Sciatic nerve (tissue), 2 donors: ENCODE measurements around the gene SPEF1. TPM values are rescaled to one million over a fixed set of nuclear protein-coding genes. Genes with fewer than 3 reads are reported as not detected.

Source experiments
- ATAC-seq: fragments of 200-7000 bp; cut with Tn5 transposase; one replicate; pipeline ENCODE4 v1.9.1; 2020; ENCODE audit warnings: mild to moderate bottlenecking, moderate library complexity
- DNase-seq: peaks from one replicate; pipeline ENCODE4 v3.0.0-alpha.2; 2020; ENCODE audit warnings: low spot score
- intact Hi-C: fragments of 100-400 bp; cut with DNase I; formaldehyde crosslinking; loops from one replicate; pipeline ENCODE4 v1.14.2; 2022
- total RNA-seq: library from RNA; stranded (reverse); fragmentation: NEBNext Ultra II Directional; extraction: Animal tissue kit (Norgen Biotek cat#: 25700); gene quantifications from one replicate; pipeline ENCODE4 v1.2.1, GENCODE V29; 2021
- donor health status: DM: no; HTN: no; CAD: no.
- donor health status: DM: no; HTN: no; CAD: no.

SPEF1 gene
- total RNA-seq, 1 donor from 2014 or later = not detected

DNA sequence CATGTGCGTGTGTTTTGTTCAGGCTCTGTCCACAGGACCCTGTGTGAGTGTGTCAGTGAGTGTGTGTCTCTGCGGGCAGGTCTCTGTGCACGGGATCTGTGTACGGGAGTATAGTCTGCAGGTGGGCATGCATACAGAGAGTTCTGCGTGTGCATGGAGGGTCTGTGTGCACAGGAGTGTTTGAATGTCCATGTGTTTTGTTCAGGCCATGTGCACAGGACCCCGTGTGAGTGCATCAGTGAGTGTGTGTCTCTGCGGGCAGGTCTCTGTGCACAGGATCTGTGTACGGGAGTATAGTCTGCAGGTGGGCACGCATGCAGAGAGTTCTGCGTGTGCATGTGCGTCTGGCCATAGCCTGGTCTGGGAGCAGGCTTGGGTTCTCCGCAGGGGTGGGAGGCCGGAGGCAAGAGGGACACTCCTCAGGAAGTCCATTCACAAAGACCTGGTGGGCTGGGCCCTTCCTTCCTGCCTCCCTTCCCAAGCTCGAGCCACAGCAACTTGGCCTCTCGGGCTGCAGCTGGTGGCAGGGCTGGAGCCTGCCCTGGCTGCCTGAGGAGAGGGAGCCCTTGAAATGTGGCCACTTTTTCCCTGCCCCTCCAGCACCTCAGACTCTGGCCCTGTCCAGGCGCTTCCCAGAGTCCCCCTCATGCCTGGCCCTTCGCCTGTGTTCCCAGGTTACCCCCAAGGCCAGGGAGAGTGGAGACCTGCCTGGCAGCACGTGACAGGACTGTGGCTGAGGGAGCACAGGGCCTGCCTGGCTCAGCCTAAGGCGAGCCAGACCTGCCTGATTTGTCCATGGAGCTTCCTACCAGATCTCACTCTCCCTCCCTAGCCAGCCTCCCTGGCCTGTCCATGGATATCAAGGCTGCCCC lies 42.0 kb downstream of the SPEF1 start:
- ATAC-seq = peak; percentile 15

DNA sequence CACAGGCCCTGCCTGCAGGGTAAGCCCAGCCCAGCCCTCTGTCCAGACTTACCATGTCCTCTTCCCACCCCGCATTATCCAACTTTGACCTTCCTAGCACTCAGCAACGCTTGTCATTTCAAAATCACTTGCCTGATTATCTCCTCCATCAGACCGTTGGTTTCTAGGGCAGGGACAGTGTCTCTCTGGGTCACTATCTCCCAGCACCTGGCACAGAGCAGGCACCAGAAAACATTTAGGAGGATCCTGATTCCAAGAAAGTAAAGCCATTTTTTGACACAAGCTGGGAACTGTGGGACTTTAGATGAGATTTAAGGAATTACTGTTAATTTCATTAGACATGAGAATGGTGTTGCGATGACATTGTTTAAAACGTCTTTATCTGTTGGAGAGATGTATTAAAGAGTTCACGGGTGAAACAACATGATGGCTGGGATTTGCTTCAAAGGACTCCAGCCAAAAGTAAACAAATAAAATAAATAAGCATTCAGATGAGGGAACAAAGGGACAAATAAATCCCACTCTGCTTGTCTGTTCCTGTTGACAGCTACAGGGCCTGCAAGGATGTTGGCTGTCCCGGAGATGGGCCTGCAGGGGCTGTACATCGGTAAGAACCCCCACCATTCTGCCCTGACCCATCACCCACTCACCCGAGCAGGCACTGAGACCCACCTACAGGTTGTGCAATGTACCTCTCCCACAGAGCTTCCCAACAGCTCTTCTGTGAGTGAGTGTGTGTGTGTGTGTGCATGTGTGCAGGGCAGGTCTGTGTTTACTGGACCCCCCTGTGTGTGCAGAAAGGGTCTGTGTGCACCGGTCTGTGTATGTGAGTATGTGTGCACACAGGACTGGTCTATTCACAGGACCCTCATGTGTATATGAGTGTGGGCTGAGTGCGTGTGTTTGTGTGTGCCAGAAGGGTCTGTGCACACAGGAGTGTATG lies 42.9 kb downstream of the SPEF1 start:
- no peak for ATAC-seq
- no peak for DNase-seq
- intact Hi-C loops = no loop called here

More for the DNA sequence above, 42.0 kb downstream of the SPEF1 start:
- intact Hi-C loops = no loop called here
- no peak for DNase-seq

DNA sequence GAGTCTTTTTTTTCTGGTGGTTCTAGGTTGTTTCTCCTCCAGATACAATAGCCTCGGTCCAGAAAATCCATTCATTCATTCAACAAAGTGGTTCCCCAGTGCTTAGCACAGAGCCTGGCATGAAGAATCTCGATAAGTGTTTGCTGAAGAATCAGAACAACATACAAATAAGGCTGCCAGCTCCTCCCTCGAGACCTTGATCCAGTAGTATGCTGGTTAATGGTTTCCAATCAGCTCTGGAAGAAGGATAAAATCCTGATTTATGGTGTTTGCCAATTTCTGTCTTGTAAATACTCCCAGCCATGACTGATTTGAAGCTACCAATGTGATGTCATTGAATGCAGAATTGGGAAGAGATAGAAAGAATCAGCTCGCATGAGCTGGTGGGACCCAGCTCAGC lies 45.5 kb downstream of the SPEF1 start:
- intact Hi-C loops = no loop called here
- ATAC-seq (no peak), DNase-seq (no peak)

DNA sequence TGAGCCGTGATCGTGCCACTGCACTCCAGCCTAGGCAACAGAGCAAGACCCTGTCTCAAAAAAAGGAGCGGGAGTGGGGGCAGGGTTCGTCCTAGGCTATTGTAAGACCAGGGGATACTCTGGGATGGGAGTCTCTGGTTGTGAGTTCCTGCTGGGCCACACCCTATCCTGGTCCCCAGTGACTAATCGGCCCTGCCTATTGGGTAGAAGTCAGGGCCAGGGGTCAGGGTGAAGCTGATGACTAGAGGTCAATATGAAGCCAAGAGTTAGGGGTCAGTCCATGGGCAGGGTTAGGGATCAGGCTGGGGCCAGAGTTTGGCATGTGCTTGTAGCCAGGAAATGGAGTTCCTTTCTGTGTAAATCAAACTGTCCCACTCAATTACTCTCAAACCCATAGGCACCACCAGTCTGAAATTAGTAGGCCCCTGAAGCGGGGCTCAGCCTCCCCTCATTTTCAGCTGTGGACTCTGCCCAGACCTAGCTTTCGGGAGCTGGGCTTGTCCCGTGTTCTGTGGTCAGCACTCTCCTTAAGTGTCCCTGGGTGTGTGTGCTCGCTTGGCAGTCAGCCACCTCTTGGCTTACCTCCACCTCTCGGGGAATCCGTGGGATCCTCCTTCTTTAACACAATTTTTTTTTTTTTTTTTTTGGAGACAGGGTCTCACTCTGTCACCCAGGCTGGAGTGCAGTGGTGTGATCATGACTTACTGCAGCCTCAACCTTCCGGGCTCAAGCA lies 47.0 kb downstream of the SPEF1 start:
- ATAC-seq = peak; percentile 44
- no peak for DNase-seq
- intact Hi-C loops = no loop called here

DNA sequence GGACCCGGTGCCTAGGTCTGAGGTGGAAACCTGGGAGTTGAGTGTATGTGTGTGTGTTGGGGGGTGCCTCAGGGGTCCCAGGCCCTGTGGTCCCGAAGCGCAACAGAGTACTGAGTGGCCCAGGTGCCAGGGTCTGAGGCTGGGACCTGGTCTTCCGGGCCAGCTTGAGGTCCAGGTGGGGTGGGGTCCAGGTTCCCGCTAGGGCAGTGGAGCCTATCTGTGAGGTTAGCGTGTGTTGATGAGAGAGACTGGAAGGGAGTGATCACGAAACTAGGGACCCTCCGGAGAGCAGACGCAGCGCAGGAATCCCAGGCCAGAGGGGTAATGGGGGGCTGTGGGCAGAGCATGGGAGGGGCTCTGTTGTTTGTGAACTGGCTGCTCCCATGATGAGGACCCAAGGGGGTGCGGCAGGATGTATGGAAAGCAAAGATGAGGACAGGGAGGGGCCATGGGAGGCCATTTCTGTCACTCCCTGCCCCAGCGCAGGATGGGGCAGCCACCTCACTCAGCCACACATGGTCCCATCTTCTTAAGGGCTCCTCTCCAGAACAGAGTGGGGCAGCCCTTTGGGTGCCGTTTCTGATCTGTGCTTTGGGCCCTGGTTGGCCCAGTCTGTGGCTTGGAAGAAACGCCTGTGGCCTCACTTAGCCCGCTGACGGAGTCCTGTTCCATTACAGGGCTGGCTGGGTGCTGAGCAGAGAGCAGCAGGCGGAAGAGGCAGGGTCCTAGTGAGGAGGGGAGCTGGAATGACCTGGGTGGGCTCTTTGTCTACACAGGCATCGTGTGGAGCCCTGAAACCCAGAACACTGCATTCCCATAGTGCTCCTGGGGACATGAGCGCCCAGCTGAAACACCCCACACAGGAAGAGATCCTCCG lies 47.9 kb downstream of the SPEF1 start:
- peak; percentile 41 for ATAC-seq
- intact Hi-C loops = no loop called here
- no peak for DNase-seq

DNA sequence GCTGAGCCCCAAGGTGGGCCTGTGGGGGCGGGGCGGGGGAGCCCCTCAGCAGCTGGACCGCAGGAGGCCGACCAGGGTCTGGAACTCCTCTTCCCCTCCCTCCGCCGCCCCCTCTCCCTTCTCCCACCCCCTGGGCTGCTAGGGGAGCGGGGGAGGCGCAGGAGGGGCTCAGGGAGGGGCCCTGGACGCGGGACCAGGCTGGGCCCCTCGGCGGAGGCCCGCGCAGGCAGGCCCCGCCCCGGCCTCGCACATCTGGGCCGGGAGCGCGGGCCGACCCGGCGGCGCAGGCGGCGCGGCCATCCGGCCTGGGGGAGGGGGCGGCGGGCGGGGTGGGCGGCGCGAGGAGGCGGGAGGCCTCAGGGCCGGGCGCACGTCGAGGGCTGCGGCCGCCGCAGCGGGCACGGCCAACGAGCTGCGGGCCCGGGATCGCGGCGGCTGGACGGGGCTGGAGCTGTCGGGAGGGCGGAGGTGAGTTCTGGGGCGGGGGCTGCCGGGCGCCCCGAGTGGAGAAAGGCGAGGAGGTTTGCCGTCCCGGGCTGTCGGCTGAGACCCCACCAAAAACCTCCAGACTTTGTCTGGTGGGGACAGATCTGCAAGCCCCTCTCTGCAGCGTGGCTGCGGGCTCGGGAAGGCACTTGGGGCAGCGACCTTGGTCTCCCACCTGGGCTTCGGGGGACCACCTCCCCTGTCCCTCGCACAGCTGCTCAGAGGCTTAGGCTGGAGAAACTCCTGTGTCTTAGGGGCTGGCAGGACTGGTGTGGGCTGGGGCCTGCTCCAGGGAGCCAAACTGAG lies 48.7 kb downstream of the SPEF1 start, which contains the start of gene HSPA12B:
Gene HSPA12B (plus strand): TSS at position 359 of the 792 bp plus-strand sequence. CDS start 5,990 bp downstream, outside the sequence.
- ATAC-seq (peak; percentile 14), DNase-seq (no peak)
- intact Hi-C loops = no loop called here

DNA sequence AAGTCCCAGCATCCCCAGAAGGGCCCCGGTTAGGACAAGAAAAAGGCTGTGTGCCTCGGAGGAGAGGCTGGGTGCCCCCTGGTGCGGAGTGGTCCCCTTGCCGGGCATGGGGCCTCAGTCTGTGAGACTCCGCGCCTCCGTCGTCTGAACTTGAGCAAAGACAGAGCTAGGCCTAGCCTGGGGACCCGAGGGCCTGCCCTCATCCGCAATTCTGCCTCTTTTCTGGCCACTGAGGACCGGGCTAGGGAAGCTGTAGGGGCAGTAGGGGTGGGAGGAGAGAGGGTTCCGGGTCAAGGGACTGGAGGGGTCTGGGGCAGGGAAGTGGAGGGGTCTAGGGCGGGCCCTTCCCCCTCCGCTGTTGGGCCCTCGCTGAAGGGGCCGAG lies 49.3 kb downstream of the SPEF1 start:
- intact Hi-C loops = no loop called here
- DNase-seq (no peak), ATAC-seq (no peak)

DNA sequence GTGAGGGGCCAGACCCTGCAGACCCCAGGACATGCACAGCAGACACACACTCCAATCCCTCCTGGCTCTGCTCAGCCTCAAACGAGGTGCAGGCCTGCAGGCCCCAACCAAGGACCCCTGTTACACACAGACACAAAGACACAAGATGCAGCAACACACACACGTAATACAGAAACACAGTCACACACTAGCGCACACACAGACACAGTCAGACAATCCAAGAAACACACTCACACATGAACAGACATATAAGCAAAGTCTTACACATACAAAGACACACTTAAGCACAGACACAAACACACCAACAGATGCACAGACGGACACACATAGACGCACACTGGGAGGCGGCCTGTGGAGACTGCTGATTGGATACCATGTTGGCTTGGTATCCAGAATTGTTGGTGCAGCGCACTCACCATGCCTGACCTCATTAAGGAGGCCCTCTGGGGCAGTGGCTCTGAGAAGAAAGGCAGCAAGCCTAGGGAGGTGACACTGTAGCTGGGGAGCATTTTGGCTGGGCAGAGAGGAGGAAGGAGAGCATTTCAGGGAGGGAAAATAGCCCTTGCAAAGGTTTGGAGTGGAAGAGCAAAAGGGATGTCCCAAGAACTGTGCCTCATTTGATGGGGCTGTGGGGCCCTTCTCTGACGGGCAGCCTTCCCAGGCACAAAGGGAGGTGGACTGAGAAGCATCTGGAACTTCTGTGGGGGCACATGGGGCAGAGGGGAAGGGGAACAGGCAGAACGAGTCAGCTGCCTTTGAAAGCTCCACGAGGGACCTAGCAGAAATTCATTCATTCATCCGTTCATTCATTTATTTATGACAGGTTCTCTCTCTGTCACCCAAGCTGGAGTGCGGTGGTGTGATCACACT lies 50.2 kb downstream of the SPEF1 start:
- intact Hi-C loops = no loop called here
- ATAC-seq = no peak

DNA sequence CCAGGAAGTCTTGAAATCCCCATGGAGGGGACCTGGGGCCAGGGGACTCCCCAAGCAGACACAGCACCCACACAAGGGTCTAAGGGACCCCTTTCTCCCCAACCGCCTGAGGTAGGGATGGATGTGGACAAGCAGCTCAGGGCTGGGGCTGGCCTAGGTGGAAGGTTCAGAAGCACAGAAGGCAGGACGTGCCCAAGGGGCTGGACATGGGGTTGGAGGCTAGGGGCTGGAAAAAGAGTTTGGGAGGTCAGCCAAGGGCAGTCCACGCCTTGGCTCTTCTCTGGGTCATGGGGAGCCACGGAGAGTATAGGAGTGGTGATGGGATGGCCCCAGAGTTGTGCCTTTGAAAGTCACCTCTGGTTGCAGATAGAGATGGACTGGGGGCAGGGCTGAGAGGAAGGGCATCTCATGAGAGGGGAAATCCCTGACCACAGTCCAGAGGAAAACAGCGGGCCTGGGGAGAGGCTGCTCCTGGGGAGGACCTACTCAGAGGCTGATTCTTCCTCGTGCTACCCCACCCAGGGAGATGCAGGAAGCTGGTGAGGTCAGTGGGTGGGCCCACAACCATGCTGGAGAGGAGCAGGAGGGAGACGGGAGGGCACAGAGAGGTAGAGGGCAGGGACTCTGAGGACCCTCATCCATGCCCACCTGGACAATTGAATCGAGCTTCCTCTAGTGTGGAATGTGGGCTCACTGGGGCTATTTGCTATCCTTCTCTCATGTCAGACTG lies 51.3 kb downstream of the SPEF1 start:
- intact Hi-C loops = no loop called here
- ATAC-seq = no peak
- no peak for DNase-seq

More for the DNA sequence above, 50.2 kb downstream of the SPEF1 start:
- DNase-seq = no peak

DNA sequence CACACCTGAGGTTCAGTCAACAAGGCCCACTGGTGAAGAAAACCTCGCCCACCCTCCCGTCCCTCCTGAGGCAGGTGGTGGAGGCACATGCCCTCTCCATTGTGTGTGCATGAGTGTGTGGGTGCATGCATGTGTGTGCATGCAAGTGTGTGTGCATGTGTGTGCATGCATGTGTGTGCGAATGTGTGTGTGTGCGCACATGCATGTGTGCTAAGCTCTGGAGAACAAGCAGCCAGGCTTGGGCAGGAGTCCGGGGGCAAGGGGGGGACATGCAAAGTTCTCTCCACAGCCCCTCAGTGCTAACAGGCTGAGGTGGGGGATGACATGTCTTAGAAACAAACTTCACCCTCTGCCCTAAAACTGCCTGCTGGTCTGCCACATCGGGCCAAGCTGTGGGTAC lies 51.9 kb downstream of the SPEF1 start:
- intact Hi-C loops = no loop called here

DNA sequence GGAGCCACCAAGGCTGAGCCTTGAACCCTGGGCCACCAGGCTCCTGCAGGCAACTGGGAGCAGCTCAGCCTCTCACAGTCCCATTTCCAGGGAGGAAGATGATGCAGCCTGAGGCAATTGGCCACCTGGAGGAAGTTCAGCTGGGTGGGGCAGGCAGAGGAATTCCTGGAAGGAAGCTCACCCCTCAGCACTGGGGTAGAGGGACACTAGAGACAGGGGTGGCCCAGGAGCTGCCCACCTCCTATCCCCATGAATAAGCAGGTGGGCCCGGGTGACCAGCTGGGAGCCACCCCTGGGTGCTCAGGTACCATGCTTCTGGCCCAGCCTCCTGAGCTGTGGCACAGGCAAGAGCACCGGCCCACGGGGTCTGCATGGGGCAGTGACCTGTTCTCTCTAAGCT lies 52.4 kb downstream of the SPEF1 start:
- DNase-seq = no peak
- intact Hi-C loops = no loop called here
- no peak for ATAC-seq

More for the DNA sequence above, 51.9 kb downstream of the SPEF1 start:
- no peak for ATAC-seq
- DNase-seq = no peak

DNA sequence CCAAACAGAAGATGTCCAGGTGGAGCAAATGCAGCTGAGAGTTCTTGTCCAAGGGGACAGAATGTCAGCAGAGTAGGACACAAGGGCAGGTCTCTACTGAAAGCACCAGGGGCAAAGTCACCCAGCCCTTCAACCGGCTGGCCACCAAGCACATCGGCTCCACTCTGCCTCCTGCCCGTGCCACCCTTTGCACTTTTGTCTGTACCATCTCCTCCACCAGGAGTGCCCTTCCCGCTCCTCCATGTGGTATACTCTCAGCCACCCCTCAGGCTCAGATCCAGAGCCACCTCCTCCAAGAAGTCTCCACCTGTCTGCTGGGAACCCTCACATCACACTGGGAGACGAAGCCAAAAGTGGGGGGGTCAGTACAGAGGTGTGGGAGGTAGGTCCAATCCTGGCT lies 52.9 kb downstream of the SPEF1 start:
- ATAC-seq = no peak
- no peak for DNase-seq
- intact Hi-C loops = no loop called here
